GM23338 (cell line): ENCODE results near the gene VAPB. TPM values are rescaled to one million over a fixed set of nuclear protein-coding genes. Genes with fewer than 3 reads are reported as not detected.

Source experiments
- ATAC-seq: fragments of 200-7000 bp; cut with Tn5 transposase; 3 replicates; pipeline ENCODE4 v1.9.1; 2020
- DNase-seq: peaks from one replicate; pipeline ENCODE4 v3.0.0-alpha.2; 2015; ENCODE audit warnings: low spot score
- H2AFZ ChIP-seq: fragments of 200-600 bp; sonication (generic); 2 replicates; pipeline ENCODE4 v1.8.0; 2016; ENCODE audit warnings: antibody characterized with exemption, mild to moderate bottlenecking, moderate library complexity
- H3F3A ChIP-seq: fragments of 200-600 bp; sonication (generic); replicated peaks from 2 replicates; pipeline ENCODE4 v1.8.0; 2017; ENCODE audit warnings: antibody characterized with exemption, mixed run types, low read depth
- H3K27ac ChIP-seq: fragments of 200-600 bp; sonication (generic); 2 replicates; pipeline ENCODE4 v1.6.1; 2016; ENCODE audit warnings: low read depth
- H3K27me3 ChIP-seq: fragments of 200-600 bp; sonication (generic); 2 replicates; pipeline ENCODE4 v1.8.0; 2016; ENCODE audit warnings: mild to moderate bottlenecking, mixed run types, moderate library complexity; ENCODE audit not compliant: insufficient read depth
- H3K36me3 ChIP-seq: fragments of 200-600 bp; sonication (generic); 2 replicates; pipeline ENCODE4 v1.8.0; 2016; ENCODE audit warnings: mild to moderate bottlenecking; ENCODE audit not compliant: insufficient read depth
- H3K4me1 ChIP-seq: fragments of 200-600 bp; sonication (generic); 2 replicates; pipeline ENCODE4 v1.8.0; 2016; ENCODE audit warnings: mild to moderate bottlenecking, moderate library complexity; ENCODE audit not compliant: insufficient read depth
- H3K4me2 ChIP-seq: fragments of 200-600 bp; sonication (generic); 2 replicates; pipeline ENCODE4 v1.7.1; 2017; ENCODE audit warnings: mixed run types
- H3K4me3 ChIP-seq: fragments of 200-600 bp; sonication (generic); 2 replicates; pipeline ENCODE4 v1.6.1; 2016; ENCODE audit warnings: mixed run types
- H3K79me2 ChIP-seq: fragments of 200-600 bp; sonication (generic); replicated peaks from 2 replicates; pipeline ENCODE4 v1.8.0; 2017; ENCODE audit warnings: mild to moderate bottlenecking; ENCODE audit not compliant: insufficient read depth
- H3K9me2 ChIP-seq: fragments of 200-600 bp; sonication (generic); 2 replicates; pipeline ENCODE4 v1.8.0; 2017; ENCODE audit not compliant: insufficient read depth
- H4K20me1 ChIP-seq: fragments of 200-600 bp; sonication (generic); replicated peaks from 2 replicates; pipeline ENCODE4 v1.8.0; 2017; ENCODE audit warnings: mild to moderate bottlenecking; ENCODE audit not compliant: insufficient read depth
- H3K27ac Mint-ChIP-seq: 2 replicates; pipeline ENCODE4 v1.8.0; 2020; ENCODE audit warnings: inconsistent platforms, mild to moderate bottlenecking, moderate library complexity, mixed read lengths
- H3K27me3 Mint-ChIP-seq: 3 replicates; pipeline ENCODE4 v1.8.0; 2022; ENCODE audit warnings: low read depth, mild to moderate bottlenecking, moderate library complexity, mixed read lengths, inconsistent platforms; ENCODE audit not compliant: insufficient read depth, poor library complexity
- H3K36me3 Mint-ChIP-seq: 3 replicates; pipeline ENCODE4 v1.8.0; 2021; ENCODE audit warnings: low read depth, mild to moderate bottlenecking, inconsistent platforms, moderate library complexity, mixed read lengths
- H3K4me1 Mint-ChIP-seq: 3 replicates; pipeline ENCODE4 v1.8.0; 2020; ENCODE audit warnings: mild to moderate bottlenecking, inconsistent platforms, mixed read lengths
- H3K4me3 Mint-ChIP-seq: 3 replicates; pipeline ENCODE4 v1.8.0; 2021; ENCODE audit warnings: moderate library complexity, mild to moderate bottlenecking, inconsistent platforms, mixed read lengths
- H3K9me3 Mint-ChIP-seq: 3 replicates; pipeline ENCODE4 v1.8.0; 2020; ENCODE audit warnings: moderate library complexity, mild to moderate bottlenecking, inconsistent platforms, mixed read lengths
- CREB1 ChIP-seq: fragments of 250-450 bp; sonication (Bioruptor Pico); IDR thresholded peaks from 2 replicates; pipeline ENCODE4 v1.5.0; 2020; ENCODE audit warnings: low read depth, mild to moderate bottlenecking, moderate library complexity
- ETS1 ChIP-seq: IDR thresholded peaks from 2 replicates; pipeline ENCODE4 v1.6.1; 2016; ENCODE audit warnings: antibody characterized with exemption
- EZH2 ChIP-seq: fragments of 200-600 bp; sonication (generic); IDR thresholded peaks from one replicate; pipeline ENCODE4 v1.8.0; 2017; ENCODE audit warnings: antibody characterized with exemption, mild to moderate bottlenecking, low read depth; ENCODE audit not compliant: unreplicated experiment
- EZH2phosphoT487 ChIP-seq: fragments of 200-600 bp; sonication (generic); IDR thresholded peaks from one replicate; pipeline ENCODE4 v1.8.1; 2018; ENCODE audit warnings: antibody characterized with exemption; ENCODE audit not compliant: unreplicated experiment
- JUNB ChIP-seq: IDR thresholded peaks from one replicate; pipeline ENCODE4 v1.6.1; 2016; ENCODE audit warnings: antibody characterized with exemption; ENCODE audit not compliant: unreplicated experiment
- NANOG ChIP-seq: IDR thresholded peaks from 2 replicates; pipeline ENCODE4 v1.6.1; 2016; ENCODE audit warnings: antibody characterized with exemption, borderline replicate concordance
- POLR2AphosphoS5 ChIP-seq: IDR thresholded peaks from 2 replicates; pipeline ENCODE4 v1.6.1; 2016; ENCODE audit warnings: antibody characterized with exemption, low read depth
- REST ChIP-seq: IDR thresholded peaks from one replicate; pipeline ENCODE4 v1.6.1; 2018; ENCODE audit warnings: antibody characterized with exemption; ENCODE audit not compliant: unreplicated experiment
- STAT1 ChIP-seq: IDR thresholded peaks from one replicate; pipeline ENCODE4 v1.6.1; 2016; ENCODE audit warnings: antibody characterized with exemption; ENCODE audit not compliant: unreplicated experiment
- ZNF114 ChIP-seq: fragments of 250-450 bp; sonication (Bioruptor Pico); IDR thresholded peaks from 2 replicates; pipeline ENCODE4 v1.5.0; 2020; ENCODE audit warnings: mild to moderate bottlenecking, moderate library complexity
- ZNF331 ChIP-seq: fragments of 250-450 bp; sonication (Bioruptor Pico); IDR thresholded peaks from 2 replicates; pipeline ENCODE4 v1.5.0; 2020; ENCODE audit warnings: low read depth, mild to moderate bottlenecking, moderate library complexity
- polyA plus RNA-seq: library from polyadenylated mRNA; unstranded; fragments of >200 nt; fragmentation: Nextera tagmentation; extraction: Ambion mirVana; gene quantifications from 2 replicates; pipeline ENCODE4 v1.2.1, GENCODE V29; 2016
- total RNA-seq: library from RNA; depleted of rRNA; stranded (reverse); fragments of >200 nt; shearing (Covaris generic); gene quantifications from 2 replicates; pipeline ENCODE4 v1.2.3, GENCODE V29; 2014
- TF ChIP-seq, protein P1 (sequence below): fragments of 250-450 bp; sonication (Bioruptor Pico); IDR thresholded peaks from 2 replicates; pipeline ENCODE4 v1.5.0; 2020; ENCODE audit warnings: mild to moderate bottlenecking, moderate library complexity
- TF ChIP-seq, protein P2 (sequence below), 2 experiments: fragments of 200-600 bp in 1 of 2; sonication (generic) in 1 of 2; conservative IDR thresholded peaks; 2 replicates each; pipeline versions ENCODE4 v1.5.1 to v1.6.1; 2016 to 2017; ENCODE audit warnings: antibody characterized with exemption in 2 of 2, low read depth in 2 of 2, mild to moderate bottlenecking in 2 of 2, moderate library complexity in 1 of 2

The VAPB gene
- total and polyA plus RNA-seq, 2 experiments from 2014 or later = 18.8 to 22.9 TPM

- Mint-ChIP-seq H3K4me1 (peaks cover 43% of the 10 kb centered on the region), H3K27me3 (peaks cover 10% of the 10 kb centered on the region), H3K4me3 (no peak overlapping the region), H3K27ac (no peak overlapping the region), H3K9me3 (no peaks in the 10 kb centered on the region; the same call in 2 of the 3 replicates), H3K36me3 (0 out of 3 replicates have a peak, but pooled peaks cover 5% of the 10 kb centered on the region)
- Histone ChIP-seq H3K4me3 (no peak overlapping the region), H3K9me2 (no peaks in the 10 kb centered on the region), H3K36me3 (no peaks in the 10 kb centered on the region), H2AFZ (no peak overlapping the region), H3K4me2 (no peak overlapping the region), H3K27ac (no peak overlapping the region), H3K27me3 (no peaks in the 10 kb centered on the region), H3F3A (peaks cover 4% of the 10 kb centered on the region; the same call in 1 of the 2 replicates), H3K79me2 (no peaks in the 10 kb centered on the region), H3K4me1 (peaks cover 23% of the 10 kb centered on the region), H4K20me1 (no peaks in the 10 kb centered on the region; the same call in 1 of the 2 replicates)
- TF ChIP-seq EZH2phosphoT487 (no peak), REST (no peak), ZNF114 (CRISPR knock-in tag) (no peak), JUNB (no peak), ZNF331 (CRISPR knock-in tag) (no peak), POLR2AphosphoS5 (no peak), STAT1 (no peak), NANOG (no peak), CREB1 (CRISPR knock-in tag) (no peak), EZH2 (no peak), ETS1 (no peak)
- TF ChIP-seq, protein P1, sequence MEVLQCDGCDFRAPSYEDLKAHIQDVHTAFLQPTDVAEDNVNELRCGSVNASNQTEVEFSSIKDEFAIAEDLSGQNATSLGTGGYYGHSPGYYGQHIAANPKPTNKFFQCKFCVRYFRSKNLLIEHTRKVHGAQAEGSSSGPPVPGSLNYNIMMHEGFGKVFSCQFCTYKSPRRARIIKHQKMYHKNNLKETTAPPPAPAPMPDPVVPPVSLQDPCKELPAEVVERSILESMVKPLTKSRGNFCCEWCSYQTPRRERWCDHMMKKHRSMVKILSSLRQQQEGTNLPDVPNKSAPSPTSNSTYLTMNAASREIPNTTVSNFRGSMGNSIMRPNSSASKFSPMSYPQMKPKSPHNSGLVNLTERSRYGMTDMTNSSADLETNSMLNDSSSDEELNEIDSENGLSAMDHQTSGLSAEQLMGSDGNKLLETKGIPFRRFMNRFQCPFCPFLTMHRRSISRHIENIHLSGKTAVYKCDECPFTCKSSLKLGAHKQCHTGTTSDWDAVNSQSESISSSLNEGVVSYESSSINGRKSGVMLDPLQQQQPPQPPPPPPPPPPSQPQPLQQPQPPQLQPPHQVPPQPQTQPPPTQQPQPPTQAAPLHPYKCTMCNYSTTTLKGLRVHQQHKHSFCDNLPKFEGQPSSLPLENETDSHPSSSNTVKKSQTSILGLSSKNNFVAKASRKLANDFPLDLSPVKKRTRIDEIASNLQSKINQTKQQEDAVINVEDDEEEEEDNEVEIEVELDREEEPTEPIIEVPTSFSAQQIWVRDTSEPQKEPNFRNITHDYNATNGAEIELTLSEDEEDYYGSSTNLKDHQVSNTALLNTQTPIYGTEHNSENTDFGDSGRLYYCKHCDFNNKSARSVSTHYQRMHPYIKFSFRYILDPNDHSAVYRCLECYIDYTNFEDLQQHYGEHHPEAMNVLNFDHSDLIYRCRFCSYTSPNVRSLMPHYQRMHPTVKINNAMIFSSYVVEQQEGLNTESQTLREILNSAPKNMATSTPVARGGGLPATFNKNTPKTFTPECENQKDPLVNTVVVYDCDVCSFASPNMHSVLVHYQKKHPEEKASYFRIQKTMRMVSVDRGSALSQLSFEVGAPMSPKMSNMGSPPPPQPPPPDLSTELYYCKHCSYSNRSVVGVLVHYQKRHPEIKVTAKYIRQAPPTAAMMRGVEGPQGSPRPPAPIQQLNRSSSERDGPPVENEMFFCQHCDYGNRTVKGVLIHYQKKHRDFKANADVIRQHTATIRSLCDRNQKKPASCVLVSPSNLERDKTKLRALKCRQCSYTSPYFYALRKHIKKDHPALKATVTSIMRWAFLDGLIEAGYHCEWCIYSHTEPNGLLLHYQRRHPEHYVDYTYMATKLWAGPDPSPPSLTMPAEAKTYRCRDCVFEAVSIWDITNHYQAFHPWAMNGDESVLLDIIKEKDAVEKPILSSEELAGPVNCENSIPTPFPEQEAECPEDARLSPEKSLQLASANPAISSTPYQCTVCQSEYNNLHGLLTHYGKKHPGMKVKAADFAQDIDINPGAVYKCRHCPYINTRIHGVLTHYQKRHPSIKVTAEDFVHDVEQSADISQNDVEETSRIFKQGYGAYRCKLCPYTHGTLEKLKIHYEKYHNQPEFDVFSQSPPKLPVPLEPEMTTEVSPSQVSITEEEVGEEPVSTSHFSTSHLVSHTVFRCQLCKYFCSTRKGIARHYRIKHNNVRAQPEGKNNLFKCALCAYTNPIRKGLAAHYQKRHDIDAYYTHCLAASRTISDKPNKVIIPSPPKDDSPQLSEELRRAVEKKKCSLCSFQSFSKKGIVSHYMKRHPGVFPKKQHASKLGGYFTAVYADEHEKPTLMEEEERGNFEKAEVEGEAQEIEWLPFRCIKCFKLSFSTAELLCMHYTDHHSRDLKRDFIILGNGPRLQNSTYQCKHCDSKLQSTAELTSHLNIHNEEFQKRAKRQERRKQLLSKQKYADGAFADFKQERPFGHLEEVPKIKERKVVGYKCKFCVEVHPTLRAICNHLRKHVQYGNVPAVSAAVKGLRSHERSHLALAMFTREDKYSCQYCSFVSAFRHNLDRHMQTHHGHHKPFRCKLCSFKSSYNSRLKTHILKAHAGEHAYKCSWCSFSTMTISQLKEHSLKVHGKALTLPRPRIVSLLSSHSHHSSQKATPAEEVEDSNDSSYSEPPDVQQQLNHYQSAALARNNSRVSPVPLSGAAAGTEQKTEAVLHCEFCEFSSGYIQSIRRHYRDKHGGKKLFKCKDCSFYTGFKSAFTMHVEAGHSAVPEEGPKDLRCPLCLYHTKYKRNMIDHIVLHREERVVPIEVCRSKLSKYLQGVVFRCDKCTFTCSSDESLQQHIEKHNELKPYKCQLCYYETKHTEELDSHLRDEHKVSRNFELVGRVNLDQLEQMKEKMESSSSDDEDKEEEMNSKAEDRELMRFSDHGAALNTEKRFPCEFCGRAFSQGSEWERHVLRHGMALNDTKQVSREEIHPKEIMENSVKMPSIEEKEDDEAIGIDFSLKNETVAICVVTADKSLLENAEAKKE (CRISPR knock-in tag) = no peak
- TF ChIP-seq, protein P2, sequence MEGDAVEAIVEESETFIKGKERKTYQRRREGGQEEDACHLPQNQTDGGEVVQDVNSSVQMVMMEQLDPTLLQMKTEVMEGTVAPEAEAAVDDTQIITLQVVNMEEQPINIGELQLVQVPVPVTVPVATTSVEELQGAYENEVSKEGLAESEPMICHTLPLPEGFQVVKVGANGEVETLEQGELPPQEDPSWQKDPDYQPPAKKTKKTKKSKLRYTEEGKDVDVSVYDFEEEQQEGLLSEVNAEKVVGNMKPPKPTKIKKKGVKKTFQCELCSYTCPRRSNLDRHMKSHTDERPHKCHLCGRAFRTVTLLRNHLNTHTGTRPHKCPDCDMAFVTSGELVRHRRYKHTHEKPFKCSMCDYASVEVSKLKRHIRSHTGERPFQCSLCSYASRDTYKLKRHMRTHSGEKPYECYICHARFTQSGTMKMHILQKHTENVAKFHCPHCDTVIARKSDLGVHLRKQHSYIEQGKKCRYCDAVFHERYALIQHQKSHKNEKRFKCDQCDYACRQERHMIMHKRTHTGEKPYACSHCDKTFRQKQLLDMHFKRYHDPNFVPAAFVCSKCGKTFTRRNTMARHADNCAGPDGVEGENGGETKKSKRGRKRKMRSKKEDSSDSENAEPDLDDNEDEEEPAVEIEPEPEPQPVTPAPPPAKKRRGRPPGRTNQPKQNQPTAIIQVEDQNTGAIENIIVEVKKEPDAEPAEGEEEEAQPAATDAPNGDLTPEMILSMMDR (conservative IDR thresholded peaks at IDR 0.05; ENCODE audit: low read depth in 2 of 2) = no peak
- DNase-seq = no peak
- ATAC-seq = no peak
Measured at GRCh38 chr20:58449681-58450221, 60.7 kb downstream of the VAPB start.
